Vagina (tissue), 2 donors: Measurements from ENCODE around the gene CNOT6. TPM values are rescaled to one million over a fixed set of nuclear protein-coding genes. Genes with fewer than 3 reads are reported as not detected.

Experiments
- DNase-seq, 2 donors: peaks; one replicate each; pipeline ENCODE4 v3.0.0-alpha.2; 2017; ENCODE audit errors: extremely low spot score in 2 of 2
- H3K27ac ChIP-seq: fragments of 200-600 bp; sonication (generic); one replicate; pipeline ENCODE4 v1.5.1; 2019
- H3K27me3 ChIP-seq: fragments of 200-600 bp; sonication (generic); one replicate; pipeline ENCODE4 v1.5.1; 2019
- H3K36me3 ChIP-seq, 2 donors: fragments of 200-600 bp; sonication (generic); one replicate each; pipeline ENCODE4 v1.5.1; 2017 to 2019
- H3K4me1 ChIP-seq: fragments of 200-600 bp; sonication (generic); one replicate; pipeline ENCODE4 v1.5.1; 2019
- H3K4me3 ChIP-seq, 2 donors: fragments of 200-600 bp; sonication (generic); 1 replicate in 1 of 2; 2 replicates in 1 of 2; pipeline ENCODE4 v1.5.1; 2016 to 2019
- H3K9me3 ChIP-seq: fragments of 200-600 bp; sonication (generic); one replicate; pipeline ENCODE4 v1.5.1; 2019
- CTCF ChIP-seq, 3 experiments: fragments of 450-650 bp in 2 of 3; fragments of 200-600 bp in 1 of 3; sonication (generic) in 1 of 3; IDR thresholded peaks; one replicate each; pipeline ENCODE4 v1.5.1; 2017 to 2019; ENCODE audit warnings: antibody characterized with exemption in 3 of 3, mild to moderate bottlenecking in 2 of 3, moderate library complexity in 2 of 3
- POLR2A ChIP-seq, 2 donors: fragments of 450-650 bp; IDR thresholded peaks; one replicate each; pipeline ENCODE4 v1.6.1; 2017; ENCODE audit warnings: antibody characterized with exemption in 2 of 2, mild to moderate bottlenecking in 2 of 2, moderate library complexity in 2 of 2
- POLR2AphosphoS5 ChIP-seq, 2 donors: sonication (generic); formaldehyde crosslinking; IDR thresholded peaks; one replicate each; pipeline ENCODE4 v1.9.0; 2017; ENCODE audit warnings: antibody characterized with exemption in 2 of 2, mild to moderate bottlenecking in 2 of 2, low read depth in 1 of 2; ENCODE audit not compliant: insufficient read depth in 1 of 2
- intact Hi-C: fragments of 100-400 bp; cut with DNase I; formaldehyde crosslinking; loops from one replicate; pipeline ENCODE4 v1.15.1; 2023
- total RNA-seq: library from RNA; depleted of rRNA; stranded (reverse); fragments of >200 nt; gene quantifications from one replicate; pipeline ENCODE4 v1.2.3, GENCODE V29; 2016

Gene CNOT6
- total RNA-seq, 1 donor from 2014 or later, result 21.4 TPM

GRCh38 chr5:180521591-180521990, 27.4 kb downstream of the CNOT6 start:
- Histone ChIP-seq H3K36me3 (no peaks in the 10 kb centered on the region), H3K4me3 (no peak overlapping the region), H3K27me3 (no peaks in the 10 kb centered on the region), H3K27ac (no peak overlapping the region), H3K4me1 (peaks cover 33% of the 10 kb centered on the region), H3K9me3 (no peaks in the 10 kb centered on the region)
- intact Hi-C loops, result no loop called here
- TF ChIP-seq POLR2A (IDR thresholded peaks at IDR 0.05), result no peak
- TF ChIP-seq POLR2AphosphoS5 (IDR thresholded peaks at IDR 0.05; ENCODE audit: insufficient read depth in 1 of 2, low read depth in 1 of 2), result no peak
- TF ChIP-seq CTCF (IDR thresholded peaks at IDR 0.05), result no peak
- DNase-seq, result no peak

- Histone ChIP-seq H3K4me3 (no peak overlapping the region), H3K27me3 (no peaks in the 10 kb centered on the region), H3K27ac (no peak overlapping the region), H3K36me3 (no peaks in the 10 kb centered on the region), H3K4me1 (peaks cover 33% of the 10 kb centered on the region), H3K9me3 (no peaks in the 10 kb centered on the region)
- intact Hi-C loops, result no loop called here
- DNase-seq, result no peak
- no peak for TF ChIP-seq POLR2AphosphoS5 (IDR thresholded peaks at IDR 0.05; ENCODE audit: insufficient read depth in 1 of 2, low read depth in 1 of 2)
- TF ChIP-seq CTCF (IDR thresholded peaks at IDR 0.05), result no peak
- TF ChIP-seq POLR2A (IDR thresholded peaks at IDR 0.05), result no peak
Observed at GRCh38 chr5:180522330-180522729, 28.2 kb downstream of the CNOT6 start.

- Histone ChIP-seq H3K27me3 (no peaks in the 10 kb centered on the region), H3K27ac (no peak overlapping the region), H3K4me1 (peaks cover 26% of the 10 kb centered on the region), H3K4me3 (no peak overlapping the region), H3K36me3 (no peaks in the 10 kb centered on the region), H3K9me3 (no peaks in the 10 kb centered on the region)
- DNase-seq, result no peak
- TF ChIP-seq CTCF (IDR thresholded peaks at IDR 0.05), result no peak
- no peak for TF ChIP-seq POLR2AphosphoS5 (IDR thresholded peaks at IDR 0.05; ENCODE audit: insufficient read depth in 1 of 2, low read depth in 1 of 2)
- no peak for TF ChIP-seq POLR2A (IDR thresholded peaks at IDR 0.05)
- intact Hi-C loops, result no loop called here
Observed at GRCh38 chr5:180523629-180524466, 29.7 kb downstream of the CNOT6 start.

GRCh38 chr5:180525399-180525798, 31.2 kb downstream of the CNOT6 start:
- Histone ChIP-seq H3K27ac (no peak overlapping the region), H3K36me3 (no peaks in the 10 kb centered on the region), H3K27me3 (no peaks in the 10 kb centered on the region), H3K9me3 (no peaks in the 10 kb centered on the region), H3K4me3 (no peak overlapping the region), H3K4me1 (peaks cover 26% of the 10 kb centered on the region)
- intact Hi-C loops, result no loop called here
- TF ChIP-seq POLR2AphosphoS5 (IDR thresholded peaks at IDR 0.05; ENCODE audit: insufficient read depth in 1 of 2, low read depth in 1 of 2), result no peak
- no peak for TF ChIP-seq CTCF (IDR thresholded peaks at IDR 0.05)
- no peak for TF ChIP-seq POLR2A (IDR thresholded peaks at IDR 0.05)
- no peak for DNase-seq

- H3K27me3 ChIP-seq, result no peaks in the 10 kb centered on the region
- intact Hi-C loops, result no loop called here
- no peak for DNase-seq
- peaks cover 26% of the 10 kb centered on the region for H3K4me1 ChIP-seq
- no peak overlapping the region for H3K27ac ChIP-seq
- no peak for TF ChIP-seq POLR2A (IDR thresholded peaks at IDR 0.05)
- no peak for TF ChIP-seq CTCF (IDR thresholded peaks at IDR 0.05)
- TF ChIP-seq POLR2AphosphoS5 (IDR thresholded peaks at IDR 0.05; ENCODE audit: insufficient read depth in 1 of 2, low read depth in 1 of 2), result no peak
- no peaks in the 10 kb centered on the region for H3K9me3 ChIP-seq
- no peaks in the 10 kb centered on the region for H3K36me3 ChIP-seq
- no peak overlapping the region for H3K4me3 ChIP-seq
Observed at GRCh38 chr5:180526269-180526668, 32.1 kb downstream of the CNOT6 start.
